Astrocyte (in vitro differentiated cells and primary cell): Measurements from ENCODE around the gene CHST15.

Source experiments
- CTCF ChIP-seq: IDR thresholded peaks from 2 replicates; pipeline ENCODE4 v1.5.1; 2011; ENCODE audit warnings: low read depth, mild to moderate bottlenecking, inconsistent platforms, low read length, moderate library complexity; ENCODE audit not compliant: insufficient read depth
- EZH2 ChIP-seq: IDR thresholded peaks from 2 replicates; pipeline ENCODE4 v1.6.1; 2012; ENCODE audit warnings: mild to moderate bottlenecking, low read length, inconsistent platforms; ENCODE audit not compliant: insufficient read depth

GRCh38 chr10:124098575-124098974 lies 5.2 kb upstream of the CHST15 start:
- no peak for TF ChIP-seq CTCF
- TF ChIP-seq EZH2, result no peak
